GM23248 (cell line): ENCODE measurements around the gene THAP7.

Experiments used
- EZH2 ChIP-seq: fragments of 200-600 bp; sonication (generic); IDR thresholded peaks from 2 replicates; pipeline ENCODE4 v1.6.1; 2018; ENCODE audit warnings: antibody characterized with exemption, mild to moderate bottlenecking; ENCODE audit not compliant: insufficient read depth, poor library complexity, severe bottlenecking
- EZH2phosphoT487 ChIP-seq: fragments of 200-600 bp; sonication (generic); IDR thresholded peaks from 2 replicates; pipeline ENCODE4 v1.6.1; 2018; ENCODE audit warnings: antibody characterized with exemption, moderate library complexity, mild to moderate bottlenecking, low read depth; ENCODE audit not compliant: insufficient read depth

DNA sequence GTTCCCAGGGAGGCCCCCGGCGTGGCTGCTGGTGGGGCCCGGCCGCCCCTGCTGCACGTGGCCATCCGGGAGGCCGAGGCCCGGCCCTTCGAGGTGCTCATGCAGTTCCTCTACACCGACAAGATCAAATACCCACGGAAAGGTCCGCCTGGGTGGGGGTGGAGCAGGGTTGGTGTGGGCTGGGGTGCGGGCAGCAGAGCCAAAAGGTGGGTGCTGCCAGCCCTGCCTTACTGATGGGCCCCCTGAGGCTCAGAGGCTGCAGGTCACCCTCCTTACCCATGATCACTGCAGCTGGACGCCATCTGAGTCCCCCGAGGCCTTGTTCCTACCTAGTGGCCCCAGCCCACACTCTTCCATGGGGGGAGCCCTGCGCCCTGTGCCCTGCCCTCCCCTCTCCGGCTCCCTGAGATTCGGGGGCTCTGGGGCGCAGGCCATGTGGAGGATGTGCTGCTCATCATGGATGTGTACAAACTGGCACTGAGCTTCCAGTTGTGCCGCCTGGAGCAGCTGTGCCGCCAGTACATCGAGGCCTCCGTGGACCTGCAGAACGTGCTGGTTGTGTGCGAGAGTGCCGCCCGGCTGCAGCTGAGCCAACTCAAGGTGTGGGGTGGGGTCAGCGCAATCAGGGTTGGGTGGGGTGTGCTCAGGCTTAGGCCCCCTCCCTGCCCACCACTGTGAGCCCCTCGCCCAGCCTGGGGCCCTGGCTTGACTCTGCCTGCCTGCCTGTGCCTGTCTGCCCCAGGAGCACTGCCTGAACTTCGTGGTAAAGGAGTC, 7.6 kb downstream of the THAP7 start:
- no peak for TF ChIP-seq EZH2phosphoT487
- no peak for TF ChIP-seq EZH2
